ENCODE results near the gene EDEM3. TPM values are rescaled to one million over a fixed set of nuclear protein-coding genes. Genes with fewer than 3 reads are reported as not detected.

Gene EDEM3
- total and polyA plus RNA-seq, 2 donors (not counting 1 experiment from before 2014, with no cell fraction given) = 40.2 to 47.9 TPM

- H3K9ac ChIP-seq (ENCODE audit: insufficient read depth, low read length) = no peak overlapping the region
Measured at GRCh38 chr1:184759651-184760050, 5.0 kb upstream of the EDEM3 start.

GRCh38 chr1:184759112-184759511 is 4.5 kb upstream of the EDEM3 start:
- H3K27ac ChIP-seq (ENCODE audit: insufficient read depth, low read length) = no peak overlapping the region
- no peak overlapping the region for H3K4me3 ChIP-seq (replicated peaks in 1 of 4; ENCODE audit: control extremely low read depth in 1 of 4, insufficient read depth in 1 of 4, low read depth in 3 of 4, low read length in 4 of 4)
- no peaks in the 10 kb centered on the region for H3K4me1 ChIP-seq (ENCODE audit: control insufficient read depth, extremely low read depth, insufficient read depth, low read length)
- no peak for TF ChIP-seq EZH2 (IDR thresholded peaks at IDR 0.05; ENCODE audit: low read length, missing control alignments)
- TF ChIP-seq, protein P1, sequence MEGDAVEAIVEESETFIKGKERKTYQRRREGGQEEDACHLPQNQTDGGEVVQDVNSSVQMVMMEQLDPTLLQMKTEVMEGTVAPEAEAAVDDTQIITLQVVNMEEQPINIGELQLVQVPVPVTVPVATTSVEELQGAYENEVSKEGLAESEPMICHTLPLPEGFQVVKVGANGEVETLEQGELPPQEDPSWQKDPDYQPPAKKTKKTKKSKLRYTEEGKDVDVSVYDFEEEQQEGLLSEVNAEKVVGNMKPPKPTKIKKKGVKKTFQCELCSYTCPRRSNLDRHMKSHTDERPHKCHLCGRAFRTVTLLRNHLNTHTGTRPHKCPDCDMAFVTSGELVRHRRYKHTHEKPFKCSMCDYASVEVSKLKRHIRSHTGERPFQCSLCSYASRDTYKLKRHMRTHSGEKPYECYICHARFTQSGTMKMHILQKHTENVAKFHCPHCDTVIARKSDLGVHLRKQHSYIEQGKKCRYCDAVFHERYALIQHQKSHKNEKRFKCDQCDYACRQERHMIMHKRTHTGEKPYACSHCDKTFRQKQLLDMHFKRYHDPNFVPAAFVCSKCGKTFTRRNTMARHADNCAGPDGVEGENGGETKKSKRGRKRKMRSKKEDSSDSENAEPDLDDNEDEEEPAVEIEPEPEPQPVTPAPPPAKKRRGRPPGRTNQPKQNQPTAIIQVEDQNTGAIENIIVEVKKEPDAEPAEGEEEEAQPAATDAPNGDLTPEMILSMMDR (conservative IDR thresholded peaks at IDR 0.05 in 1 of 2, IDR thresholded peaks at IDR 0.05 in 1 of 2; ENCODE audit: low read depth in 1 of 2, low read length in 2 of 2) = no peak
- H3K27me3 ChIP-seq (ENCODE audit: control insufficient read depth, insufficient read depth, low read length) = no peaks in the 10 kb centered on the region
- no peak overlapping the region for H2AFZ ChIP-seq (ENCODE audit: low read length)
- no peaks in the 10 kb centered on the region for H4K20me1 ChIP-seq (ENCODE audit: control insufficient read depth, extremely low read depth, insufficient read depth, low read length)
- peaks cover 3% of the 10 kb centered on the region for H3K79me2 ChIP-seq (ENCODE audit: control insufficient read depth, insufficient read depth, low read length)
- H3K9ac ChIP-seq (ENCODE audit: insufficient read depth, low read length) = no peak overlapping the region
- H3K36me3 ChIP-seq (ENCODE audit: control insufficient read depth, insufficient read depth, low read length) = no peaks in the 10 kb centered on the region
- H3K9me3 ChIP-seq (ENCODE audit: control insufficient read depth, insufficient read depth, low read depth, low read length) = no peaks in the 10 kb centered on the region
- DNase-seq (ENCODE audit: low read depth in 2 of 2) = no peak
- no peak overlapping the region for H3K4me2 ChIP-seq (ENCODE audit: extremely low read depth, insufficient read depth, low read length)

More at GRCh38 chr1:184759651-184760050, 5.0 kb upstream of the EDEM3 start:
- no peak for TF ChIP-seq EZH2 (IDR thresholded peaks at IDR 0.05; ENCODE audit: low read length, missing control alignments)
- TF ChIP-seq, protein P1 (conservative IDR thresholded peaks at IDR 0.05 in 1 of 2, IDR thresholded peaks at IDR 0.05 in 1 of 2; ENCODE audit: low read depth in 1 of 2, low read length in 2 of 2) = no peak
- Histone ChIP-seq H3K36me3 (ENCODE audit: control insufficient read depth, insufficient read depth, low read length) (no peaks in the 10 kb centered on the region), H3K27me3 (ENCODE audit: control insufficient read depth, insufficient read depth, low read length) (no peaks in the 10 kb centered on the region), H3K4me2 (ENCODE audit: extremely low read depth, insufficient read depth, low read length) (no peak overlapping the region), H3K4me3 (replicated peaks in 1 of 4; ENCODE audit: control extremely low read depth in 1 of 4, insufficient read depth in 1 of 4, low read depth in 3 of 4, low read length in 4 of 4) (no peak overlapping the region), H3K79me2 (ENCODE audit: control insufficient read depth, insufficient read depth, low read length) (no peaks in the 10 kb centered on the region), H2AFZ (ENCODE audit: low read length) (no peak overlapping the region), H3K4me1 (ENCODE audit: control insufficient read depth, extremely low read depth, insufficient read depth, low read length) (no peaks in the 10 kb centered on the region), H3K9me3 (ENCODE audit: control insufficient read depth, insufficient read depth, low read depth, low read length) (no peaks in the 10 kb centered on the region), H4K20me1 (ENCODE audit: control insufficient read depth, extremely low read depth, insufficient read depth, low read length) (no peaks in the 10 kb centered on the region), H3K27ac (ENCODE audit: insufficient read depth, low read length) (no peak overlapping the region)
- DNase-seq (ENCODE audit: low read depth in 2 of 2) = no peak

- Histone ChIP-seq H3K27me3 (ENCODE audit: control insufficient read depth, insufficient read depth, low read length) (no peaks in the 10 kb centered on the region), H3K9me3 (ENCODE audit: control insufficient read depth, insufficient read depth, low read depth, low read length) (no peaks in the 10 kb centered on the region), H2AFZ (ENCODE audit: low read length) (no peak overlapping the region), H3K27ac (ENCODE audit: insufficient read depth, low read length) (no peak overlapping the region), H3K4me2 (ENCODE audit: extremely low read depth, insufficient read depth, low read length) (no peak overlapping the region), H3K79me2 (ENCODE audit: control insufficient read depth, insufficient read depth, low read length) (peaks cover 14% of the 10 kb centered on the region), H3K36me3 (ENCODE audit: control insufficient read depth, insufficient read depth, low read length) (no peaks in the 10 kb centered on the region), H3K9ac (ENCODE audit: insufficient read depth, low read length) (no peak overlapping the region), H4K20me1 (ENCODE audit: control insufficient read depth, extremely low read depth, insufficient read depth, low read length) (no peaks in the 10 kb centered on the region), H3K4me3 (replicated peaks in 1 of 4; ENCODE audit: control extremely low read depth in 1 of 4, insufficient read depth in 1 of 4, low read depth in 3 of 4, low read length in 4 of 4) (no peak overlapping the region), H3K4me1 (ENCODE audit: control insufficient read depth, extremely low read depth, insufficient read depth, low read length) (no peaks in the 10 kb centered on the region)
- no peak for TF ChIP-seq EZH2 (IDR thresholded peaks at IDR 0.05; ENCODE audit: low read length, missing control alignments)
- TF ChIP-seq, protein P1 (conservative IDR thresholded peaks at IDR 0.05 in 1 of 2, IDR thresholded peaks at IDR 0.05 in 1 of 2; ENCODE audit: low read depth in 1 of 2, low read length in 2 of 2) = no peak
- DNase-seq (ENCODE audit: low read depth in 2 of 2) = no peak
Measured at GRCh38 chr1:184757891-184758290, 3.2 kb upstream of the EDEM3 start.

Measured in fibroblast of lung (primary cell).